Measurements from ENCODE around the gene FERMT2.
"Not testable (repeated sequence)": the region's sequence is repeated elsewhere in the genome, so short reads cannot be mapped to it uniquely, and the experiment has no call there.

Gene FERMT2

GRCh38 chr14:52923902-52924575 is 26.8 kb downstream of the FERMT2 start:
- no peak overlapping the region for H3K27ac ChIP-seq
- TF ChIP-seq, protein P1, sequence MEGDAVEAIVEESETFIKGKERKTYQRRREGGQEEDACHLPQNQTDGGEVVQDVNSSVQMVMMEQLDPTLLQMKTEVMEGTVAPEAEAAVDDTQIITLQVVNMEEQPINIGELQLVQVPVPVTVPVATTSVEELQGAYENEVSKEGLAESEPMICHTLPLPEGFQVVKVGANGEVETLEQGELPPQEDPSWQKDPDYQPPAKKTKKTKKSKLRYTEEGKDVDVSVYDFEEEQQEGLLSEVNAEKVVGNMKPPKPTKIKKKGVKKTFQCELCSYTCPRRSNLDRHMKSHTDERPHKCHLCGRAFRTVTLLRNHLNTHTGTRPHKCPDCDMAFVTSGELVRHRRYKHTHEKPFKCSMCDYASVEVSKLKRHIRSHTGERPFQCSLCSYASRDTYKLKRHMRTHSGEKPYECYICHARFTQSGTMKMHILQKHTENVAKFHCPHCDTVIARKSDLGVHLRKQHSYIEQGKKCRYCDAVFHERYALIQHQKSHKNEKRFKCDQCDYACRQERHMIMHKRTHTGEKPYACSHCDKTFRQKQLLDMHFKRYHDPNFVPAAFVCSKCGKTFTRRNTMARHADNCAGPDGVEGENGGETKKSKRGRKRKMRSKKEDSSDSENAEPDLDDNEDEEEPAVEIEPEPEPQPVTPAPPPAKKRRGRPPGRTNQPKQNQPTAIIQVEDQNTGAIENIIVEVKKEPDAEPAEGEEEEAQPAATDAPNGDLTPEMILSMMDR (conservative IDR thresholded peaks at IDR 0.05) = peak; percentile 24
- no peak for TF ChIP-seq ZFX (IDR thresholded peaks at IDR 0.05)

DNA sequence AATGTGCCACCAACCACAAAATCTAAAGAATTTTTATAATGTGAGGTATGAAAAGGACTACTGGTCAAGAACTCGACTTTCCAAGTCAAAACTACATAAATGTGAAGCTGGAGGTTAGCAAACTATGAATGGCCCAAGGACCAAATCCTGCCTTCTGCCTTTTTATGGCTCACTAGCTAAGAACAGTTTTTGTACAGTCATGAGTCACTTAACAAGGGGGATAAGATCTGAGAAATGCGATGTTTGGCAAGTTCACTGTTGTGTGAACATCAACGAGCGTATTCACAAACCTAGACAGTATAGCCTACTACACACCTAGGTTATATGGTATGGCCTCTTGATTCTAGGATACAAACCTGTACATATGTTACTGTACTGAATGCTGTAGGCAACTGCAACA is 28.2 kb downstream of the FERMT2 start:
- no peak overlapping the region for H3K27ac ChIP-seq
- TF ChIP-seq ZFX (IDR thresholded peaks at IDR 0.05) = no peak
- TF ChIP-seq, protein P1 (conservative IDR thresholded peaks at IDR 0.05) = no peak

DNA sequence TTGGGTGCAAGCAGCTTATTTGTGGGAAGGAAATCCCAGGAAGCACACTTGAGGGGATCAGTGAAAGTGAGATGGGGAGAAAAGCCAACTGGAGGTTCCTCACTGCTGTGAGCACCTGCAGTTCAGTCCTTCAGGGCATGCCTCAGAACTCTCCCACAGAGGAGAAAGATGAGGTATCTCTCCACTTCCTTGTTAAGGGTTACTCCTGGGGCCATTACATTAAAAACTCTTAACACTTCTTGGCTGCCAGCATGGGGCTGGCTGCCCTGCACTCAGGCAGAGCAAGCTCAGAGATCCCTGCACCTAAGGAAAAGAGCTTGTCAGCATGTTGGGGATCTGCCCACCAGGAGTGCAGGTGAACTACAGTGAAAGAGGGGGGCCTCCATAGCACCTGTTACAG is 28.8 kb downstream of the FERMT2 start:
- TF ChIP-seq, protein P1 (conservative IDR thresholded peaks at IDR 0.05) = no peak
- no peak for TF ChIP-seq ZFX (IDR thresholded peaks at IDR 0.05)
- no peak overlapping the region for H3K27ac ChIP-seq

GRCh38 chr14:52920411-52920810 is 30.4 kb downstream of the FERMT2 start:
- not testable (repeated sequence) for H3K27ac ChIP-seq

DNA sequence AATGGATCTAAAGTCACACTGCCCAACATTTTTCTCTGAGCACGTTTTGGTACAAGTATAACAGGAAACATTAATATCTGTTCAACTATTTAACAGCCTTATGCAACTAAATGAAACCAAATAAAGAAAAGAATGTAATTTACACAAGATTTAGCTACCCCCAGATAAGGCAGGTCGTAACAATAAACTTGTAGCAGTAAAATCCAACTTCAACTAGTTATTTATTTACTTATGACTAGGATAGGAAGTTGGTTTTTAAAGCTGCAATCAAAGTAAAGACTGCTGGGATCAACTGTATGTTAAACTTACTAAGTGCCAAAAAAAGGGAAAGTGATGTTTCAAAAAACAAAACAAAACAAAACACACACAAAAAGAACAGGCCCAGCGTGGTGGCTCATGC is 30.9 kb downstream of the FERMT2 start:
- H3K27ac ChIP-seq = no peak overlapping the region
- TF ChIP-seq, protein P1 (conservative IDR thresholded peaks at IDR 0.05) = no peak
- no peak for TF ChIP-seq ZFX (IDR thresholded peaks at IDR 0.05)

GRCh38 chr14:52918486-52918885 is 32.4 kb downstream of the FERMT2 start:
- no peak overlapping the region for H3K27ac ChIP-seq
- TF ChIP-seq, protein P1 (conservative IDR thresholded peaks at IDR 0.05) = no peak
- TF ChIP-seq ZFX (IDR thresholded peaks at IDR 0.05) = no peak

- no peak overlapping the region for H3K27ac ChIP-seq
- TF ChIP-seq ZFX (IDR thresholded peaks at IDR 0.05) = no peak
- TF ChIP-seq, protein P1 (conservative IDR thresholded peaks at IDR 0.05) = no peak
Observed at GRCh38 chr14:52917735-52918134, 33.1 kb downstream of the FERMT2 start.

GRCh38 chr14:52914295-52914694 is 36.6 kb downstream of the FERMT2 start:
- no peak overlapping the region for H3K27ac ChIP-seq
- TF ChIP-seq ZFX (IDR thresholded peaks at IDR 0.05) = no peak
- TF ChIP-seq, protein P1 (conservative IDR thresholded peaks at IDR 0.05) = no peak

Measured in C4-2B (cell line).